Hematopoietic multipotent progenitor cell treated with erythropoietin and hydrocortisone succinate and interleukin-3 and kit ligand, for 17 days (in vitro differentiated cells): Measurements from ENCODE around the gene BCL11B.

Experiments
- DNase-seq: peaks from one replicate; pipeline ENCODE4 v3.0.0-alpha.2; 2015; ENCODE audit warnings: low spot score

Gene BCL11B

DNA sequence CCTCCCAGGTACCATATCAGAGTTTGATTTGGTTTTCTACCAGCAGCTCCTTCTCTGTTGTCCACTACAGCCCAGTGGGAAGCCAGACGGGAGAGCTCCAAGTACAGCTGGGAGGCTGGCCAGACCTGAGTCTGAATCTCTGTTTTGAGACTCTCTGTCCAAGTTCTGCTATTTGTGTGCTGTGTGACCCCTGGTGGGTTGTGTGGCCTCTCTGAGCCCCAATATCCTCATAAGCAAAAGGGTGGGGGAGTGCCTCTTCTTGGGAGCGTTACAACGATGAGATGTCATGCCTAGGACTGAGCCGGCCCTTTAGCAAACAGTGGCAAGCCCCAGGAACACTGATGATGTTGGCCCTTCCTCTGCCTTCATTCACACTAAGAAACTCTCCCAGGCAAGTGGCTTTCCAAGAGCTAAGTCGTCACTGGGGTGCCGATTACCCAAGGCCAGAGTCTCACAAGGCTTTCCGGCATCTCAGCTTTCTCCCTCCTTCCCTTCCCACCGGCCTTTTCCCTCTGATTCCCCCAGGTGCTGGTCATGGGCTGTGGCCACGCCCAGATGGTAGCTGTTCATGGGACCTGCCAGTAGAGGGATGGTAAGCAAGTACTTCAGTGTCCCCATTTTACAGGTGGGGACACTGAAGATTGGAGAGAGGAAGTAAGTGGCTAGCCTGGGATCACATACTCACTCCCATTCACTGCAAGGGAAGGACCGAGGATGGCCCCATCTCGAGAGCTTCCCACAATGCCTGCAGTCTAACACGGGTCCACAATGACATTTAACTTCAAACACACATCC, 47.7 kb downstream of the BCL11B start:
- no peak for DNase-seq

DNA sequence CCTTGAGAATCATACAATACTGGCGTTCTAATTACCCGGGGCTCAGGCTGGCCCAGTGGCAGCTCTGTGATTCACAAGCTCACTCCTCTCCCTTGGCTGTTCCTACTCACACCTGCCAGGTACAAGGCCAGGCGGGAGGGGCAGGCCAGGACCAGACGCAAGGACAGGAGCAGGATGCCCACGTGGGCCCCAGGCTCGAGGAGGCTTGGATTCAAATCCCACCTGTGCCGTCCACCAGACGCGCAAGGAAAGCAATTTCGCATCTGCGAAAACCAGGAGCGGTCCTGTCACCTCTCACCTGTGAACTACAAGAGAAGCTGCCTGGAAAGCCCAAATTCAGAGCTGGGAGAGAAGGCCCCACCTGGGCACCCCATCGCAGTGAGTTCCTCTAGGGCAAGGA, 50.6 kb downstream of the BCL11B start:
- no peak for DNase-seq

DNA sequence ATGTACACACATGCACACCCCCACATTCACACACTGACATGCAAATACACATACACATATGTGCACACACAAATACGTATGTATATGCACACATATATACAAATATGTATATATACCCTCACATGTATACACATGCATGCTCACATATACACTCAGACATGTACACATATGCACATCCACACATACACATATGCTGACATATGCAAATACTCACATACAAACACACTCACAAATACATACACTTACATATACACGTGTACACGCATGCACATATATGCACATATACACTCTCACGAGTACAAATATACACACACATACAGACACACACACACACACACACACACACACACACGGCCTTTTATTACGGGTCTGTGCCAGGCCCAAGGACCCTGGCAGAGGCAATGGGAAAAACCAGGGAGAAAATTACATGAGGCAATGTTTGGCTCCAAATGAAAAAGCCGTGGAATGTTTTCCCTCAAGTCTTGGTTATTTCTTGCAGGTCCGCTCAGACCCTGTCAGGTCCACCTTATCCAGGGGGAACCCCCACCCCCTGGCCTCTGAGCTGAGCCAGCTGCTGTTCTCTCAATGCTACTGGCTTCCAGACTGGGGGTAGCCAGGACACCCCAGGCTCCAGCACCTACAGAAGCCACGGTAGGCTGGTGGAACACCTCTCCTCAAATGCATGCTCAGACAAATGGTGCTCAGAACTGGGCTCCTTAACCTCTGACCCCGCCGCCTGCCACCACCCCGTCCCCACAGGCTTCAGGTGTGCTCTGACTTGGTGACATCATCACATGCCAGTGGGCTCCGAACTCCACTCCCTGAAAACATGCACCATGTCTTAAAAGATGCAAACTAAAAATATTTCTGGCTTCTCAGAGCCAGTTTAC, 54.7 kb downstream of the BCL11B start:
- no peak for DNase-seq

DNA sequence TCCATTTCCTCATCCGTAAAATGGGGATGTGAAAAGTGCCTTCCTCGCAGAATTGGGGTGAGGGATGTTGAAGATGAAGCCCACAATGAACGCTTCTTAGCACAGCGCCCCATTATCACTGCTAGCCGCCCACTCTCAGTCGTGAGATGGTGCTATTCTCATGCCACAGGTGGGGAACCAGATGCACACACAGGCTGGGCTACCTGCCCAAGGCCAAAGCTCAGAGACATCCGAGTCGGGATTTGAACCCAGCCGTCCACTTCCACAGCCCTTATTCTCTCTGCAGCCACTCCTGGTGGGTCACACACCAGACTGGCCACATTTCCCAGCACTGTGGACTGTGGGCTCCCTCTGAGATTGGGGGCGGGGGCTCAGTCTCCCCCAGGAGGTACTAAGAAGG, 55.8 kb downstream of the BCL11B start:
- no peak for DNase-seq

DNA sequence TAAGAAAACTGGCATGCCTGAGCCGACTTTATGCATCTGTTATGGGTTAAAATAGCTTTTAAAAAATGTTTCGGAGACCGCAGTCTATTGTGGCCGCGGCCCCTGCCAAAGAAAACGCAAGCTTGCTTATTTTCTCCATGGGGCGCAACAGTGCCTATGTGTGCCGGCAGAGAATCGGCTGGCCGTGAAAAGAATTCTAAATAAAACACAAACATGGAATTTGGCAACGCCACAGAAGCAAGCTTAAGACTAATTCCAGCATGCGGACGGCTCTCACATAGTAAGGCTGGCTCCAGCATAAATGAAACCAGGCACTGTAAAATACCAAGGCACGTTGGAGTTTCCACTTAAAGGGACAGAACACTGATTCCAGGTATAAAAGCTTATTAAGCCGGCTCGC, 56.7 kb downstream of the BCL11B start:
- no peak for DNase-seq

DNA sequence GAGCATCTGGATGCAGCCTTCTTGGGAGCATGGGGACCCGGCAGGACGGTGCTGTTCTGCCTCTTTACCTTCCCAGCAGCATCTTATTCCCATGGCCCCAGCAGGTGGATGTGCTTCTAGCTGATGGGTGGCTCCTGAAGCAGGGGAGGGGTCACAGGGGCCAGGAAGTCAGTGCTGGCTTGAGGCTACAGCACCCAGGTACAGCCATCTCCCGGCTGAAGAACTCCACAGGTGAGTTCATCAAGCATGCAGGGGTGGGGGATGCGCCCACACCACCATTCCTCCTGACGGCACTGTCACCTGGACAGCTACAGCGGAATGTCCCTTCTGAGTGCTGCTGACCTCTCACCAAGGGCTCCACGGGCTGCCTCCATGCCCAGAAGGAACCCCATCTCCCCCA, 57.3 kb downstream of the BCL11B start:
- no peak for DNase-seq

DNA sequence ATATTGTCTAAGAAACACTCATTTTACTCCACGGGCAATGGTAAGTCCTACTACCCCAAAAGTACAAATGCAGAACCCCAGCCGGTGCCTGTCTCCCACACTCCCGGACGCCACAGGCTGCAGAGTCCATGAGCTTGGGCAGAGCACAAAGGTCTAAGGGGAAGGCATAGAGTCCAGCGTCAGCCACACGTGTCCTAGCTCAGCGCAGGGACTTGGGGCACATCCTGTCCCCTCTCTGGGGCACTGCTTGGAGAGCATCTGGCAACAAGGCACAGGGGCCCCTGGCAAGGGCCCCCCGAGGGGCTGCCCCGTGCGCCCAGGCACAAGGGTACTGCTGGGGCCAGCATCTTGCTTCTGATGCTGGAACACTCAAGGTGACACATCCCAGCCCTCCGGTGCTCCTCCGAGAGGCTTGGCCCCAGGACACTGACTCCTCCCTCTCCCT, 58.4 kb downstream of the BCL11B start:
- no peak for DNase-seq

DNA sequence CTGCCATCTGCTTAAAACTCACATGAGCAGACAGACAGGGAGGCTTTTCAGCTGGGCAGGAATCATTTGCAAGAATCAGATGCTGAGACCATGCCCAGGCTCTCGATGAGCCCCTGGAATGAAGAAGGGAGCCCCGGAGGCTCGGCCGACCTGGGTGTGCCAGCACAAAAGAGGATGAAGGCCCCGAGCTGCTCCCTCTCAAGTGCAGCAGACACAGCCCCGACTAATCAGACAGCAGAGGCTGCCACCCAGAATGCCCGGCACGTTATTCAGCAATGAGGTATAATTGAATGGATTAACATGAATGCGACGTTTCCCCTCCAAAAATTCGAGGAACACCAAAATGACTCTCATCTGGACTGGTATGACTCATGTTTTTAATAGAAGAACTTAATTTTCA, 58.9 kb downstream of the BCL11B start:
- no peak for DNase-seq

DNA sequence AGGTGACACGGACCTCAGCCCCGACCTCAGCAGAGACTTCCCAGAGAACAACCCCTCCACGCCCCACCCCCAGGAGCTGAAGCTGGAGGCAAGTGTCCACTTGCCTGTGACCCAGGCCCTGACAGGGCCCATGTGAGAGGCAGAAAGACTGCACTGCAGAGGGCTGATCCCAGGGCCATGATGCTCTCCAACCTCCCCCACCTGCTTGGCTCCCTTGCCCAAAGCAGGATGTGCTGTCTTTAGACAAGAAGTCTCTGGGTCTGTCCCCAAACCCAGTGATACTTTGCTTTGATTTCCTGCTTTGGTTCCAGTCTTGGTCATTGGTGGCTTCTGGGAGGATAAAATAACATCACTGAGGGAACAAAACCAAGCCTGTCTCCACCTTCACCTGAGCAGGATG, 59.4 kb downstream of the BCL11B start:
- DNase-seq: no peak

DNA sequence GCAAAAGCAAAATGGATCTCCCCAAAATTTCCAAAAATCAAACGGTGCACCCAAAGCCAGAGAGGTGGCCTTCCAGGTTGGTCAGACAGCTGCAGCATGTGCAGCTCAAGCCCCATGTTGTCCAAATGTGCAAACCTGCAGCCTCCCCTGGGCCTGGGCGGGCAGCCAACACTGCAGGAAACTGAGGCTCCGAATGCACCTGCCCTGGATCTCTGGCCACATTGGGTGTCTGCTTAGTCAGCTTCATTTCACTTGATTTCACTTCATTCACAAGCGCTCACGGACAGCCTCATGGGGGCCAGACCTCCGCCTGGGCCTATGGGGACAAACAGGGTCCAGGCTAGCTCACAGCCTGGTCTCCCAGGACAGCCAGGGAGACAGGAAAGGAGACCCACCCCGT, 59.8 kb downstream of the BCL11B start:
- no peak for DNase-seq

DNA sequence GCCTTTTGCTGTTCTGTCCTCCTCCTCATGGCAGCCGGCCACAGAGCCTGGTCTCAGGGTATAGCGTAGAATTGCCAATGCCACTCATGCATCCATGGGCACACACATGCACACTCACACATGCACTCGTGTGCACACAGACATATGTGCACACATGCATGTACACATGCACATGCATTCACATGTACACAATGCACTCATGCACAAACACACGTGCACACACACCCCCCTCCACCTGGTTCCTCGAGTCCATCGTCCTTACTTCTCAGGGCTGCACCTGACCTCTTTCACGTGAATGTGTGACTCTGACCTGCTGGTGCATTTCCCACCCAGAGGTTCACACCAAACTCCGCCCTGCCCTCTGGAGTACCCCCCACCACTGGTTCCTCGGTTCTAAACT, 60.6 kb downstream of the BCL11B start:
- DNase-seq: no peak

DNA sequence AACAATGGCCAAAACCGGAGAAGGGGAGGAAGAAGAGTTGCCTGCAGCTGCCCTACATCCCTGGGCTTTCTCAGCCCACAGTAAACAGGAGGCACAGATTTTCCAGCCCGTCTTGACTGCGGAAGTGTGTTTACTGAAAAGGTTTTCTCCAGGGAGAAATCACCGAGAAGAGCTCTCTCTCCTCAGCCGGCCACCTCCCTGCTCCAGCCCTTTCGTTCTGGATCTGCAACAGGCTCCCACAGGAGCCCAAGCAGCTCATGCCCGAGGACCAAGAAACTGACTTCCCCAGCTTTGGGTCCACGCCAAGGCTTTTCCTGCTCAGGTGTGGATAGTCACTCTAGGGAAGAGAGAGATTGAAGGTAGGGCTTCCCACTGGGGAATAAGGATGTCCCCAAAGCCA, 61.7 kb downstream of the BCL11B start:
- no peak for DNase-seq

DNA sequence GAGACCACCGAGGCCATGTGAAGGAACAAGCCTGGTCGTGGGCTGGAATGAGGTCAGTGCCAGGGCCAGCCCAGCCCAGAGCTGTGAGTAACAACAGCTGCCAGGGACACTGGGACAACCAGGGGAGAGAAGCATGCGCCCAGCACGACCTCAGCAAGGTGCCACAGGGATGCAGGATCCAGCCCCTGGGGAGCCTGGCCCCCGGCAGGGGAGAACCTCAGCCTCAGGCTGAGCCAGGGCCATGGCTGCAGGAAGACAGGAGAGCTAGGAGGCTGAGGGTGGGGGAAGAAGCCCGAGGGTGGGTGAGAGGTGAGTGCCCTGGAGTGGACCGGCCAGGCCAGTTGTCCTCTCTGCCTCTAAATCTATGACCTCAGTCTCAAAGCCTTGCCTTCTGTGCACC, 62.6 kb downstream of the BCL11B start:
- DNase-seq: no peak

DNA sequence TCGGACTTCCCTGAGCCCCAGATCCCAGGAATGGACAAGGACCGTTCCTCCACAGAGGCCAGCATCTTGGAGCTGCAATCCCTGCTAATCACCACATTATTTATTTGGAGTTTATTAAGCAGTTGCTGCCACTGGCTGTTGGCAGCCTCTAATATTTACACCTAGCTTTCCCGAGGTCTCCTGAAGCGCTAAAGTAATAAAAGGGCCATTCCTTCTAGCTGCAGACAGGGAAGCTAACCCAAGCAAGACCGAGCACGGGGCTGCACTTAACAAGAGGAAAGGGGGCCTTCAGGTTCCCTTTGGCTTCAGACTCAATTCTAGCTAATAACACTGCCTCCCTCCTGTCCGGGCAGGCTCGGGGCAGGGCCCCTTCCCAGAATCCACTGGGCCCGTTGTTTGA, 63.7 kb downstream of the BCL11B start:
- DNase-seq: no peak

DNA sequence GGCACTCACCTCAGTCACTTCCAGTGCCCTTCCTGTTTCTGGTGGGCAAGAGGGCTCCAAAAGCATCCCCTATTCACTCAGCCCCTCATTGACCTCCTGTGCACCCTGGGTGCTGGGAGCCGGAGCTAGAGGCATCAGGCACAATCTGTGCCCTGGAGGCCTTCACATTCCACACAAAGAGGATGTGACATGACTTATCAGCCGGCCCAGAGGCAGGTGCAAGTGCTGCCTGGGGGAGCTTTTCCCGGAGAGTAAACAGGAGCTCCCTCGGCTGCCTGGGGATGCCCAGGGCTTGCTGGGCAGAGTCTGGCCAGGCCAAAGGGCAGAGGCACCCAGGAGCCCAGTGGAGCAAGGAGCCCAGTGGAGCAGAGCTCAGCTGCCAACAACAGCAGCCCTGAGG, 64.5 kb downstream of the BCL11B start:
- DNase-seq: no peak

DNA sequence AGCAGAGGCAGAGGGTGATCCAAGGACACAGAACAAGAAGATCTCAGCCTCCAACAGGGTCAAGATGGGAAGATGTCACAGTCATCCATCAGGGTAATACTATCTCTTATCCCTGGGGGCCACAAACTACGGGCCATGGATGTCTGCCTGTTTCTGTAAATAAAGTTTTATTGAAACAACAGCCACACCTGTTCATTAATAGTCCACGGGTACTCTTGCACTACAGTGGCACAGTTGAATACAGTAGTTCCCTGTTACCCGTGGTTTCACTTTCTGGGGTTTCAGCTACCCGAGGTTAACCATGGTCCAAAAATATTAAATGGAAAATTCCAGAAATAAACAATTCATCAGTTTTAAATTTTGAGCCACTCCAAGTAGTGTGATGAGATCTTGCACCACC, 65.9 kb downstream of the BCL11B start:
- DNase-seq: no peak

DNA sequence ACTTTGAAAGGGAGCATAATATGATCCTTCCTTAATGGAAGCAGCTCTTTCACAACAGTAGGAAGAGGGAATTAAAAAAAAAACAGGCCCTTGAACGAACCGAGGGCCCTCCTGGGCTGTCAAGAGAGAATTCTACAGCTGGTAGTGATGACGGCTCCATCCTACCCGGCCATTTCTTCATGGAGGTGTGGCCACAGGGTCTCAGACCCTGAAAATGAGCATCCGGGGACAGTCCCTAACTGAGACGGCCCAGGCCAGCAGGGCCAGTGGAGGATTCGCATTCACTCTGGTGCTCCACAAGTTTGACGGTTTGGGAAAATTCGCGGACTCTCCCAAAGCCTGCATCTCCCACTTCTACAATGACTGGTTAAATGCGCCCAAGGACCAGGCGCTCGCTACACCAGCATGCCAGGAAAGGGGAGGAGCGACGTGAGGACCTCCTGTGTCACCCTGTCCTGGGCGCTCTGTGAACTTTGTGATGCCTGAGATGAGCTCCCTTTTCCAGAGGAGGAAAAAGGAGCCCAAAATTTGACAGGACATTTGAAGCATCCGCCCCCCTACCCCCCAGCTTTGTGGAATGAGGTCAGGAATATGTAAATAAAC, 66.8 kb downstream of the BCL11B start:
- no peak for DNase-seq

DNA sequence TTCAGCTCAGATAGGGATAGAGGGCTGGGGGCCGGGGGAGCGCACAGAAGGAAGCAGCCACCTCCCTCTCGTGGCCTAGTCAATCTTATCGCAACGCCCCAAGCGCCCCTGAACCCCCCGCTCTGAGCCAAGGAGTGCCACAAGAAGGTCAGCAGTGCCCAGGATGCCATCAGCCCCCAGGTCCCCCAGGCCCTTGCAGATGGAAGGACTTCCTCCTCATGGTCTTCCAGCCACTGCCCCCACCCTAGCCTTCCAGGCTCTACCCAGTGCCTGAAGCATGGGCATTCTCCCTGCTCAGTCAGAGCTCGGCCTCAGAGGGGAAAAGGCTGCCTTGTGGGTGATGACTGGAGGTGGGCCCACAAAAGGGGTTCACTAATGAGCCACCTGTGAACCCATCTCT, 68.2 kb downstream of the BCL11B start:
- no peak for DNase-seq

DNA sequence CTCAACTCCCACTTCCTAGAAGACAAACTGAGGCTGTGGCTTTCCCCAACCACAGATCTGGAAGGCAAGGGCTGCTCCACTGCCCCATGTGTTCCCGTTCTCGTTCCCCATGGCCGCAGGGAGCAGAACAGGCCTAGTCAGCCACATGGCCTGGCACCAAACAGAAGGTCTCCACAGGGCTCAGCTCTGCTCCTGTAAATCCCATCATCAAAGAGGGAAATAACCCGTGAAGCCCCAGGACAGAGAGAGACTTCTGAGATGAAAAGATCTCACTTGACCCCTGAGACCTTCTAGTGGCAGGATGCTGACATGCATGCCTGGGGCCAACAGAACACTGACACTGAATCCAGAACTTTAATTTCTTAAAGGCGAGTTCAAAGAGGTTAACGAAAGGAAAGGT, 68.9 kb downstream of the BCL11B start:
- DNase-seq: no peak

DNA sequence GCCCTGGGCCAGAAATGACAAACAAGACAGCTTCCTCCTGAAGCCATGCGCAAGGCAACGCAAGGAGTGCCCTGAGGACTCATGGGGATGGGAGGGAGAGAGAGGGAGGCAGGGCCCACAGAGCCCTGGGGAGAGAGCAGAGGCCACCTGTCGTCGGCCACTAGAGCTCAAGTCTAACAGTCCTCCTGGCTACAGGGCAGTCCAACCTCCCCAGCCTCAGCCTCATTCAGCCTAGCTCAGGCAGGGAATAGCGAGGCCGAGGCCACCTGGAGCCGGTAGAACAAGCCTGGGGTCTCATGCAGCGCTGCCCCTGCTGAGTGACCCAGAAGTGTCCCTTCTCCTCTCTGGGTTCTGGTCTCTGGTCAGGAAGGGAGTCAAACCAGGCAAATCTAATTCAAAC, 69.5 kb downstream of the BCL11B start:
- no peak for DNase-seq

DNA sequence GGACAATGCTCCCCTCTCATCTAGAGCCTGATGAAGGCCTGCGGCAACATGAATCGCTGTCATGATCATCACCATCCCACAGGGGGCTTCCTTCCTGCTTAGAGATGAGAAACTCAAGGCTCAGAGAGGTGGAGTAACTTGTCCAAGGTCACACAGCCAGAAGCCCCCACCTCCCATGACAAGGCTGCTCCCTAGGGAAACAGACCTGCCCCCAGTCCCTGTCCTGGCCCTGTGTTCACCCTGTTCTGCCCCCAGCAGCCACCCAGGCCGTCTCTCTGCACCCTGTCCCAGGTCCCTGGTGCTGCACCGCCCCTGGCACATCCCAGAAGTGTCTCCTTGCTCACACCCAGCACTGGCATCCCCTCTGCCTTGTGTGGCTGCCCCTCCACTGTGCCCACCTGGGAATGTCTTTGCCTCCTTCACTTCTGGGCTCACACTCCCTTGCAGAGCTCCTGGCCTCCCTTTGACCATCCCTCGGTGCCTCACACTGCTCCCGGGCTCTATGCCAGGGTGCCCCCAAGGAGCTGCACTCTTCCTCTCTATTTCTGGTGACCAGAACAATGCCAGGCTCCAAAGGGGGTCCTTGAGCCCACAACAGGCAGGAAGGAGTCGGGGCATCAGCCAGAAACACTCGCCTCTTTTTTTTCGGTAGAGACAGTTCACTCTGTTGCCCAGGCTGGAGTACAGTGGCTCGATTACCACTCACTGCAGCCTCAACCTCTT, 70.5 kb downstream of the BCL11B start:
- DNase-seq: no peak

DNA sequence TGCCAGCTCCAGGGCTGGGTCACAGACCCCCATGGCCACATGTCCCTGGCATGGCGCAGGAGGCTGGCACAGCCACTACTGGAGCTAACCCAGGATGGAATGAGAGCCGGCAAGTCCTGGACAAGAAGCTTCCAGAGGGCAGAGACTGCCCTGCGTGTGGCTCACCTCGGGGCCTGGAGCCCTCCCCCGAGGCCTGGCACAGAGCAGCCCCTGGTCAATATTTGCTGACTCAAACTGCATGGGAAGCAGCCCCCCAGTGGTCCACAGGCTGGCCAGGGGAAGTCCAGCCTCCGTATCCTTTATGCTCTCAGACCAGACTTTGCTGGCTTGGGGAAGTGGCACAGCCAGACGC, 71.4 kb downstream of the BCL11B start:
- DNase-seq: no peak
